ENCODE data around the gene CENPB.
A peak's percentile ranks its signal among the peaks of the same experiment; 100 is the strongest.
"Not testable (repeated sequence)": the region's sequence is repeated elsewhere in the genome, so short reads cannot be mapped to it uniquely, and the experiment has no call there.

Gene CENPB

DNA sequence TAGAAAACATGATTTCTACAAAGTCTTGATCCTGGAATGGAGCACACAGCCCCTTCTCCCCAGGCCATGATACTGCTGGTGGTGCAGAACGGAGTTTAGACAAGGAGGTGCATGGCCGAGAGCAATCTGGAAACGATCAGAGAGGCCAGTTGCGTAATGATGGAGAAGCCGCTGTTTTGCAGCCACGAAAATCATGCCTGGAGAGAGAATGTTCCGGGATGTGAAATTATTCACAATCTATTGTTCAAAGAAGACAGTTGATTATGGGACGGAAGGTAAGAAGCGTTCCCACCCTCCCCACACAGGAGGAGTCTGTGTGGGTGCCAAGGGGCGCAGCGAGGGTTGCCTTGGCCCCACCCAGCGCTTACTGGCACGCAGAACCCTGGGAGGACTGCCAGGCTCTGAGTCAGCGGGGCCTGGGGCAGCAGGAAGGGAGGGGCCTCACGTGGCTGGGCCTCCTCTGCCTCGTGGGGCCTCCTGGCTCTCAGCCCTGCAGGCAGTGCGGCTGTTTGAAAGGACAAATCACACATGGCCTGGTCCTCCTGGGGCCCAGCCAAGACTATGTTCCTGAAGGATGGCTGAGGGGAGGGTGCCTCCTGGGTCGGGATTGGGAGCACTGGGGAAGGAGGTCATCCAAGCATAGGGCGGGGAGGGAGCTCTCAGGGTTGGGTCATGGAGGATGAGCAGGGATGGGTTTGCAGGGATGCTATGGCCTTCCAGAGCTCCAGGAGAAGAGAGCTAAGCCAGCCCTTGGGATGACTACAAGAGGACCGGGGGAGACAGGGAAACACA, 25.1 kb upstream of the CENPB start:
- peak; percentile 94 for DNase-seq (ENCODE audit: low read depth)

DNA sequence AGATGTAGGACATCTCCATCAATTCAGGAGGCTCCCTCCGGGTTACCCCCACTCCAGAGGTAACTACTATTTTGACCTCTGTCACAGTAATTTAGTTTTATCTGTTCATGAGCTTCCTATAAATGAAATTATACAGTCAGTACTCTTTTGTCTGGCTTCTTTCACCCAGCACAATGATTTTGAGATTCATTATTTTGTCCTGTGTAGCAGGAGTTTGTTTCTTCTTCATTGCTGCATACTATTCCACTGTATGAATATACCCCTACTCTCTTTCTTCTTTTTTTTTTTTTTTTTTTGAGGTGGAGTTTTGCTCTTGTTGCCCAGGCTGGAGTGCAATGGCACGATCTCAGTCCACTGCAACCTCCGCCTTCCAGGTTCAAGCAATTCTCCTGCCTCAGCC, 22.0 kb upstream of the CENPB start:
- DNase-seq (ENCODE audit: low read depth), result no peak

DNA sequence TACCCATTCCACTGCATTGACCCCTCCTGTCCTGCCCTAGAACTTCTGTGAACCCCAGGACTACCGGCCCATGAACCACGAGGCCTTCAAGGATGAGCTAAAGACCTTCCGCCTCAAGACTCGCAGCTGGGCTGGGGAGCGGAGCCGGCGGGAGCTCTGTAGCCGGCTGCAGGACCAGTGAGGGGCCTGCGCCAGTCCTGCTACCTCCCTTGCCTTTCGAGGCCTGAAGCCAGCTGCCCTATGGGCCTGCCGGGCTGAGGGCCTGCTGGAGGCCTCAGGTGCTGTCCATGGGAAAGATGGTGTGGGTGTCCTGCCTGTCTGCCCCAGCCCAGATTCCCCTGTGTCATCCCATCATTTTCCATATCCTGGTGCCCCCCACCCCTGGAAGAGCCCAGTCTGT, 18.2 kb upstream of the CENPB start:
- DNase-seq (ENCODE audit: low read depth), result no peak

DNA sequence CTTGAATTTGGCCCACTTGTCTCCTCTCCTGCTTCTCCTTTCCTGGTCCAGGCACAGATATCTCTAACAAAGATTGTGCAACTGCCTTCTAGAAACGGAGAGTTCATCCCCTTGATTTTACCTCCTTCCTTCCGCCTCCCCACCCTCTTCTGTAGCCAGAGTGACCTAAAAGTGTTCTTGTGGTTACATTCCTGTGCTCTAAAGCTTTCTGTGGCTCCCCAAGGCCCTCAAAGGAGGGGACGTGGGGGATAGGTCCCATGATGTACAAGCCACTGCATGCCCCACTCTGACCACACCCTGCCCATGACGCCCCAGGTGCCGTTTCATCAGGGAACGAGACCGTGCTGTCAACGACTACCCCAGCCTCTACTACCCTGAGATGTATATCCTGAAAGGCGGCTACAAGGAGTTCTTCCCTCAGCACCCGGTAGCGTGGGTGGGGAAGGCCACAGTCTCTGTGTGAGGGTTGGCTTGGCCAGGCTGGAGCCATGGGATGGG, 17.8 kb upstream of the CENPB start:
- no peak for DNase-seq (ENCODE audit: low read depth)

DNA sequence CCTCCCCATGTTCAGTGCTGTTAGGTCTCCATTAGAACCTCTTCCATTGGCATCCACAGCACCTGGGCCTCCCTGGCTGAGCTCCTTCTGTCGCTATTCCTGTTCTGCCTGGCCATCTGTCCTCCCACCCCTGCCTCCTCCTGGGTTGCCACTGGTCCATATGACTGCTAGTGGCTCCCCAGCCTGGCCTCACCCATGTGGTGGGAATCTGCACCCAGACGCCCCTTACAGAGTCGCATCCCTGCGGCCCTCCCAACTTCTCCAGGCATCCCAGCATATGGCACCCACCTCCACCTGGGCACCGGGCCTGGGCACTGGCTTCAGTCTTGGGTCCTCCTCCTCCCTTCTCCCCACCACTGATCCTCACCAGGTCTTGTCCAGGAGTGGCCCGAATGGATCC, 17.3 kb upstream of the CENPB start:
- no peak for DNase-seq (ENCODE audit: low read depth)

DNA sequence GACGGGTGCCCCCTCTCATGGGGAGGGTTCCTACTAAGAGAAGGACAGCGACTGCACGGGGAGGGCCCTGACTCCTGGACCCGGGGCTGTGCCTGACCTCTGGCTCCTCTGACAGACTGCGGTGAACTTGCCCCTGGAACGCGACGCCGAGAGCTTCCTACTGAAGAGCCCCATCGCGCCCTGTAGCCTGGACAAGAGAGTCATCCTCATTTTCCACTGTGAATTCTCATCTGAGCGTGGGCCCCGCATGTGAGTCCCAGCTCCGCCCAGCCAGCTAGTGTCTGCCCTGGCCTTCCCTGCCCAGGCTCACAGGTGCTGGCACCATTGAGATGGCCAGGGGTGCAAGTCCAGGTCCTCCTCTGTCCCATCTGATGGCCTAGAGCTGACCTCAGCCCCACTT, 16.7 kb upstream of the CENPB start:
- DNase-seq (ENCODE audit: low read depth), result no peak

DNA sequence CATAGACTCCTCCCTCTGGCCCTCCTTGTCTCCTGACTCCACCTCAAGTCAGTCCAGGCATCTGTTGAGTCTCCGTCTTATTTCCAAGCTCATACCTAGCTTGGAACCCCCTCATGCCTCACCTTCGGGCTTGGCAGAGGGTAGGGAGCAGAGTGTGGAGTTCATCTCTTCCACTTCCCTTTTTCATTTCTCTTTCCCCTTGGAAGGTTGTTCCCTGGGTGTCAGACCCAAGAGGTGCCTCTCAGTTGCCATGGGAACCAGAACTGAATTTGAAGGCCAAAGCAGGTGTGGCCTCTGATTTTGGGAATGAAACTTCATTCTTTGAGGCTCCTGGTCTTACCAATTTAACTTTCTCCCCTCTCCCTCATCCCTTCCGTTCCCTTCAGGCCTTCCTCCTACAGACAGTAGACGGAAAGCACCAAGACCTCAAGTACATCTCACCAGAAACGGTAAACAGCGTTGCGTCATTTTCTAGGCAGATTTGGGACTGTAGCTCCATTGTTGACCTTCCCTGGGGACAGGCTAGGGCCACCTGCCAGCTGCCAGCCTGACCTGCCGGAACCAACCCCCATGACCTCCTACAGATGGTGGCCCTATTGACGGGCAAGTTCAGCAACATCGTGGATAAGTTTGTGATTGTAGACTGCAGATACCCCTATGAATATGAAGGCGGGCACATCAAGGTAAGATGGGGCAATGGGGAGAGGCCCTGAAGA, 16.1 kb upstream of the CENPB start:
- no peak for DNase-seq (ENCODE audit: low read depth)

DNA sequence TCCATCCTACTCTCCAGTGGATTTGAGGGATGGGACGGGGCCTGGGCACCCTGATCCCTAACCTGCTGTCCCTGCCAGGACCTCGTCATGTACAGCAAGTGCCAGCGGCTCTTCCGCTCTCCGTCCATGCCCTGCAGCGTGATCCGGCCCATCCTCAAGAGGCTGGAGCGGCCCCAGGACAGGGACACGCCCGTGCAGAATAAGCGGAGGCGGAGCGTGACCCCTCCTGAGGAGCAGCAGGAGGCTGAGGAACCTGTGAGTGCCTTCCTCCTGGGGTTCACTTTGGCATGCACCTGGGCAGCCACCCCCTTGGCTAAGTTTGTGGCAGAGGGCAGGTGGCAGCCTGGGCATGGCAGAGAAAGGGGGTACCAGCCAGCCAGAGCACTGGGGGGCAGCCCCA, 15.3 kb upstream of the CENPB start:
- DNase-seq (ENCODE audit: low read depth), result no peak

DNA sequence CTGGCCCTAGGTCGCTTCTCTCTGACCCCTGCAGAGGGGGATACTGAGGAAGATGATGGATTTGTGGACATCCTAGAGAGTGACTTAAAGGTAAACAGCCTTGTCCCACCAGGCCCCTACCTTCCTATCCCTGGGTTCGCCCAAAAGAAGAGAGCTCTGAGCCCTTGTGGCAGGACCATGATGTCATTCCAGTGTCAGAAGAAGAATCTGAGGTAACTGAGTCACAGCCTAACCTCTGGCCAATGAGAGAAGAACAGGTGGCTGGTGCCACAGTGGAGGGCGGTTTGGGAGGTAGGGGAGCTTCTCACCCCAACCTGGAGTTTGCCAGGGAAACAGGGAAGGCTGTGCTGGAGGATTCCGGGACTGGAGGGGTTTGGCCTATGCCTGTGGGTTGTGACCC, 14.8 kb upstream of the CENPB start:
- DNase-seq (ENCODE audit: low read depth), result no peak

DNA sequence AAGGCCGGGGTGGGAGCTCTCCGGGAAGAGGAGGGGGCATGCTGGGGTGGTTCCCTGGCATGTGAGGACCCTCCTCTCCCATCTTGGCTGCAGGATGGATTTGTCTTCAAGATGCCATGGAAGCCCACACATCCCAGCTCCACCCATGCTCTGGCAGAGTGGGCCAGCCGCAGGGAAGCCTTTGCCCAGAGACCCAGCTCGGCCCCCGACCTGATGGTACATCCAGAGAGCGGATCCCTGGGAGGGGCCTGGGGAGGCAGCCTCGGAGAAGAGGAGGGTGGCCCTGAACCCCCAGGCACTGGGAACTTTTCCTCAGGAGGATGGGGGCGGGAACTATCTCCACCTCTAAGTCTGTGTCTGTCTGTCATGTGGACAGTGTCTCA, 14.3 kb upstream of the CENPB start:
- no peak for DNase-seq (ENCODE audit: low read depth)

DNA sequence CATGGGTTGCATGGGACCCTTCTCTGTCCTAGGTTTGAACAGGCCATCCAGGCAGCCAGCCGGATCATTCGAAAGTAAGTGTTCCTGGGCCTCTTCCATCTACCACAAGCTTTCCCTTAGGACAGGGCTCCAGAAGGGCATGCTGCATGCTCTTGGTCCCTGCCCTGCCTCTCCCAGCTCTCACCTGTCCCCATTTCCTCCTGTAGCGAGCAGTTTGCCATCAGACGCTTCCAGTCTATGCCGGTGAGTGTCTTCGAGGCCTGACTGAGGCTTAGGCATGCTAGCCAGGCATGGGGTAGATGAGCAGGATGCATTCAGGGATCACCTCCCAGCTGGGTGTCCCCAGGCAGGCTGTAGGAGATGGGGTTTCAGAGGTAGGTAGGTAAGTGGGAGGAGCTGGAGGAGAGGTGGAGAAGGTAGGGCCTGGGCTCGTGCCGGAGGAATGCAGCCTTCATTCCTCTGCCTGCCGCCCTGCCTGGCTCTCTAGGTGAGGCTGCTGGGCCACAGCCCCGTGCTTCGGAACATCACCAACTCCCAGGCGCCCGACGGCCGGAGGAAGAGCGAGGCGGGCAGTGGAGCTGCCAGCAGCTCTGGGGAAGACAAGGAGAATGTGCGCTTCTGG, 13.8 kb upstream of the CENPB start:
- no peak for DNase-seq (ENCODE audit: low read depth)

DNA sequence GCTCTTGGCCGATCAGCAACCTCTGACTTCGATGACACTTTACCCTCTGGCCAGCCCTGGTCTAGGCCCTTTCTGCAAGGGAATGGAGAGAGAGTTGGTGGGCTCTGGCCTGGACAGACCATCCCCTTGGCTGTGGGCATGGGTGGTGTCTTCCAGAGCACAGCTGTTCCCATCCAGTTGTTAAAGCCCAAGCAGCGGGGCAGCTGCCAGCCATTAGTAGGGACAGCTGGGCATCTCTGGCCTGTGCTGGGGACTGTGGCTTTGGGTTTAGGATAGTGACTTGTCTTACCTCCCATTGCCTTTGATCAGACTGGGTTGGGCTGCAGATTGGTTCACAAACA, 12.3 kb upstream of the CENPB start:
- no peak for DNase-seq (ENCODE audit: low read depth)

DNA sequence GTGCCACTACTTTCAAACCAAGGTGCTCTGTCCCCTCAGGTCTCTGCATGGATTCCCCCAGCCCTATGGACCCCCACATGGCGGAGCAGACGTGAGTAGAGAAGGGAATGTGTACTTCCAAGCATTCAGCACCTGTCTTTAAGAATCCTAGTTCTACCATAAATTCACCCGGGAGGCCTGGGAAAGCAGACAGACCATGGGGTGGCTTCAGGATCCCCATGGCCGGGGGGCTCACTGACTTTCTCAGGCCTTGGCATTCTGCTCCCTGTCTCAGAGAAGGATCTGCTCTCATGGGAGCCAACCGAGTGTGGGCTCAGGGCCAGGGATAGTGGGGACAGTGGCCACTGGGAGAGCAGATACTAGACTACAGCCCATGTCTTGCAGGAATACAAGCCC, 11.8 kb upstream of the CENPB start:
- DNase-seq (ENCODE audit: low read depth), result no peak

DNA sequence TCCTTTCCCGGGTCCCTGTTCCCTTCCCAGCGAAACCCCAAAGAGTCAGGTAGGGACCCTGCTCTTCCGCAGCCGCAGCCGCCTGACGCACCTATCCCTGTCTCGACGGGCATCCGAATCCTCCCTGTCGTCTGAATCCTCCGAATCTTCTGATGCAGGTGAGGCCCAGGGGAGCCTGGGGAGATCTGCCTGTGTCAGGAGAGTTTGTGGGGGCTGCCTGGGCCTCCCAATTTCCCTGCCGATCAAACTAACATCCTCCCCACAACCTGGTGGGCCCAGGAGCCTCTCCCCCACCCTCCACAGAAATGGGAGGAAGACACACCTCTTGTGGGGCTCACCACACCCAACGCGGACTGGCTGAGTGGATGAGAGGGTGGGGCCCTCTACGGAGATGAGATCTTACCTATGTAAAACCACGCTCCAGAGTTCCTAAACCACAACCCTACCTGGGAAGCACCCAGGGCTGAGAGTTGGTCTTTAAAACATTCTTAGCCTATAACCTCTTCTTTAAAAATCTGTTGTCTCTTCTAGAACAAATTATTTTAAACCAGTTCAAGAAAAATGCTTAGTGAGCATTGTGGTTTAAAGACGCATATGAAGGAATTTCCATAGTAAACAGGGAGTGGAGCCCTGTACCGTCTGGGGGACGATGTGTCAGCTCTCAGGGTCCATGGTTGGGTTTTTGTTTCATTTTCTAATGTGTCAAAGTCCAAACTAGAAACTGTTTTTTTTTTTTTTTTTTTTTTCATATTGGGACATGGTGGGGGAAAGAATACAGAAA, 11.2 kb upstream of the CENPB start:
- DNase-seq (ENCODE audit: low read depth), result peak; percentile 42

DNA sequence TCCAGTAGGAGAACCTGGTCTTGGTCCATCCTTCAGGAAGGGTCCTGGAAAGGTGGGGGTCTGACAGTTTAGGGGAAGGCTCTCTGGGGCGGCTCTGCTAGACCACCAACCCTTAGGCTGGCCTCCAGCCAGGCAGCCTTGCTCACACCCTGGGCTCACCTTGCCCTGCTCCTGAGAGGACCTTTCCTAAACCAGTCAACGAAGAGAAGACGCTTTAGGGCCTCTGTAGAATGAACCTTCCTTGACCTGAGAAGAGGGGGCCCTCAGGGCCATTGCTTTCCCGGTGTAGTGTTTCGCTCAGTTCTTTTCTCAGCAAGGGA, 10.6 kb upstream of the CENPB start:
- DNase-seq (ENCODE audit: low read depth), result no peak

DNA sequence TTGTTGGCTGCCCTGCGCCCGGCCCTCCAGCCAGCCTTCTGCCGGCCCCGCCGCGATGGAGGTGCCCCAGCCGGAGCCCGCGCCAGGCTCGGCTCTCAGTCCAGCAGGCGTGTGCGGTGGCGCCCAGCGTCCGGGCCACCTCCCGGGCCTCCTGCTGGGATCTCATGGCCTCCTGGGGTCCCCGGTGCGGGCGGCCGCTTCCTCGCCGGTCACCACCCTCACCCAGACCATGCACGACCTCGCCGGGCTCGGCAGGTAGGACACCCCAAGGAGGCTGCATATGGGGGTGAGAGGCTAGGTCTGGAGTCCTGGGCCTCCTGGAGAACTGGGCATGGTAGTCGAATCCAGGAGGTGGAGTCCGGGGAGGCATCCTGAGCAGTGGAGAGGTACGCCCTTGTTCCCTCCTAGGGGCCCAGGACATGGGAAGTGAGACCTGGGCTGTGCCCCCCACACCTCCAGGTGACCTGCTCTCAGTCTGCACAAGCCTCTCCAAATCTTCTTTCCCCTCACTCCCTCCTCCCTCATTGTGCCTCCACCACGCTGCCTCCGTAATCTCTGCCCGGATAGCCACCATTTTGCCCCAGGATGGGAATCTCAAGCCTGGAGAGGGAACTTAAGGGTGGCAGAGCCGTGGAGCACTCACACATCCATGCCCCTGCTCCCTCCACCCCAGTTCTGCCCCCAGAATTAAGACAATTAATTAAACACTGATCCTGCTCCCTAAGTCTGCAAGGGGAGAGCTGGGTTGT, 10.1 kb upstream of the CENPB start:
- DNase-seq (ENCODE audit: low read depth), result no peak

DNA sequence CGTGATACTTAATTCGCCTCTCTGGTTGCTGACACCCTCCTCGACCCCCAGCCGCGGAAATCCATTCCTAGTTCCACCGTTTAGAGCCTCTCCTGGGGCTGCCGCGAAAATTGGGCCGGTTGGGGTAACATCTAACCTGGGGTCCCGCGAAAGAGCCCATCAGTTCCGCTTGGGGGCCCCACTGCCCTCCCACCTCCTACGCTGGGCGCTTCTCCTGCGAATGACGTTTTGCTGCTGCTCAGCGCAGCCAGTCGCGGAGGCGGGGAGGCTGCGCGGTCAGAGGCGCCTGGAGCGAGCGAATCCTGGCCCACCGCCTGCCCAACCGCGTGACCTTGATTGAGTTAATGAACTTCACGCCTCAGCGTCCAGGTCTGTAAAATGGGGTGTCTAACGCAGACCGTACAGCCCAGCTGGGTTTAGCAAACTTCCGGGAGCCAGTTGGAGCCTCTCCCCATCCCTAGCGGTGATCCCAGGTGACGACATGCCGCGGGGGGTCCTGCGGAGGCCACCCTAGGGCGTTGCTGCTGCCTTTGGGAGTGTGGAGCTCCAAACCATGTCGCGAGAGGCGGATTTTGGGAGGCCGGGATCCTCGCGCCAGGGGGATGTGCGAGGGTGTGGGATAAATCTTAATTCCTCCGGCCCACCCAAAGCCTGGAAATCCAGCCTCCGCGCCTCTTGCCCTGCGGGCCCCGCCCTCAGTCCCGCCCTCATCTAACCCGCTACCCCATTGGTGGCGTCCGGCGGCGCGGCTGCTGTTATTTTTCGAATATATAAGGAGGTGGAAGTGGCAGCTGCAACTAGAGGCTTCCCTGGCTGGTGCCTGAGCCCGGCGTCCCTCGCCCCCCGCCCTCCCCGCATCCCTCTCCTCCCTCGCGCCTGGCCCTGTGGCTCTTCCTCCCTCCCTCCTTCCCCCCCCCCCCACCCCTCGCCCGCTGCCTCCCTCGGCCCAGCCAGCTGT, 9.2 kb upstream of the CENPB start, which contains the start of gene CDC25B:
Gene CDC25B, plus strand, starts transcription at position 800 of the 958 bp plus-strand sequence. CDS start 222 bp downstream, outside the sequence.
- DNase-seq (ENCODE audit: low read depth), result peak; percentile 82

DNA sequence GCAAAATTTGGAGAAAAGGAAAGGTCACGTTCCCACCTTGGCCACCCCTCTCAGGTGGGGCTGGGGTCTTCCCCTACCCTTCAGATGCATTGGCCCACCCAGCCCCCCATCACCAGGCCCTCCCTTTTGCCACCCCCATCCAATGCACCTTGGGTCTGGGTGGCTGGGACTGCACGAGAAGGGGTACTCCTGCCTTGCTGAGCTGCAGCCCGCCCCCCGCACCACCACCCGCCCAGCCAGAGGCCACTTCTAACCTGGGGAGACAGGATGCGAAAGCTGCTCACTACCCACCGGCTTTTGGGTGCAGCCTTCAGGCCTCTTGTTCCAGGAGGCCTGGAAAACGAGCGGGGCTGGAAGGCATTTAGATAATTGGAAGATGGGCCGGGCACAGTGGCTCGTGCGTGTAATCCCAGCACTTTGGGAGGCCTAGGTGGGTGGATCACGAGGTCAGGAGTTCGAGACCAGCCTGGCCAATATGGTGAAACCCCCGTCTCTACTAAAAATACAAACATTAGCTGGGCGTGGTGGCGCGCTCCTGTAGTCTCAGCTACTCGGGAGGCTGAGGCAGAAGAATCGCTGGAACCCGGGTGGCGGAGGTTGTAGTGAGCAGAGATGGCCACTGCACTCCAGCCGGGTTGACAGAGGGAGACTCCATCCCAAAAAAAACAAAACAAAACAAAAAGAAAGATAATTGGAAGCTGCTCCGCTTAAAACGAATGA, 8.3 kb upstream of the CENPB start:
- no peak for DNase-seq (ENCODE audit: low read depth)

DNA sequence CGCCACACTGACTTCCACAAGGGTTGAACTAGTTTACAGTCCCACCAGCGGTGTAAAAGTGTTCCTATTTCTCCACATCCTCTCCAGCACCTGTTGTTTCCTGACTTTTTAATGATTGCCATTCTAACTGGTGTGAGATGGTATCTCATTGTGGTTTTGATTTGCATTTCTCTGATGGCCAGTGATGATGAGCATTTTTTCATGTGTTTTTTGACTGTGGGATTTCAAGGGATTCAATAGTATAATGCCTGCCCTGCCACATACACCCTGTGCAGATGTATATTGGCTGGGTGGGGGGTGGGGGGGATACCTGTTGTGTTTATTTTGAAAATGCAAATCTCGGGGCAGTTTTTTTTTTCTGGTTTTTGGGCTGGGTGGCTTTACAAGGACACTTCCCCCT, 7.6 kb upstream of the CENPB start:
- not testable (repeated sequence) for DNase-seq (ENCODE audit: low read depth)

DNA sequence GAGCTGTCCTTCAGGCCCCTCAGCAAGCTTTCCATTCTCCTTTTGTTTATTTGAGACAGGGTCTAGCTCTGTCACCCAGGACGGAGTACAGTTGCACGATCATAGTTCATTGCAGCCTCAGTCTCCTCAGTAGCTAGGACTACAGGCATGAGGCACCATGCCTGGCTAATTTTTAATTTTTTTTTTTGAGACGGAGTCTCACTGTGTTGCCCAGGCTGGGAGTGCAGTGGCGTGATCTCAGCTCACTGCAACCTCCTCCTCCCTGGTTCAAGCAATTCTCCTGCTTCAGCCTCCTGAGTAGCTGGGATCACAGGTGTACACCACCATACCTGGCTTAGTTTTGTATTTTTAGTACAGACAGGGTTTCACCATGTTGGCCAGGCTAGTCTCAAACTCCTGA, 2.7 kb upstream of the CENPB start:
- DNase-seq (ENCODE audit: low read depth), result not testable (repeated sequence)

All from activated T-helper 1 cell treated with Interleukin-2 at 50 U/mL for 16 hours (primary cell).